Esophagus muscularis mucosa (tissue), 3 donors: ENCODE data around the gene ARID1B.

Experiments used
- CTCF ChIP-seq, 3 experiments: fragments of 200-600 bp in 2 of 3; fragments of 450-650 bp in 1 of 3; sonication (generic) in 2 of 3; IDR thresholded peaks; one replicate each; pipeline ENCODE4 v1.5.1; 2017 to 2019; ENCODE audit warnings: antibody characterized with exemption in 3 of 3, mild to moderate bottlenecking in 2 of 3, moderate library complexity in 1 of 3
- POLR2AphosphoS5 ChIP-seq, 2 donors: sonication (generic); formaldehyde crosslinking; IDR thresholded peaks; one replicate each; pipeline ENCODE4 v1.6.1; 2017; ENCODE audit warnings: antibody characterized with exemption in 2 of 2

- TF ChIP-seq CTCF (IDR thresholded peaks at IDR 0.05) = no peak
- no peak for TF ChIP-seq POLR2AphosphoS5 (IDR thresholded peaks at IDR 0.05)
Measured at GRCh38 chr6:157246048-157246630, 469.0 kb downstream of the ARID1B start.
